RKO (cell line): Measurements from ENCODE around the gene RPL7A.
"Not testable (repeated sequence)": the region's sequence is repeated elsewhere in the genome, so short reads cannot be mapped to it uniquely, and the experiment has no call there.

Experiments
- DNase-seq: peaks from one replicate; pipeline ENCODE4 v3.0.0-alpha.2; 2016; ENCODE audit warnings: low spot score

RPL7A gene

GRCh38 chr9:133389562-133389961 lies 41.5 kb downstream of the RPL7A start:
- no peak for DNase-seq

- no peak for DNase-seq
These were observed 42.7 kb downstream of the RPL7A start for GRCh38 chr9:133390713-133391112.

- DNase-seq = not testable (repeated sequence)
These were observed 43.4 kb downstream of the RPL7A start for GRCh38 chr9:133391449-133391848.

- DNase-seq = not testable (repeated sequence)
These were observed 44.3 kb downstream of the RPL7A start for GRCh38 chr9:133392308-133392707.

GRCh38 chr9:133393399-133393798 lies 45.4 kb downstream of the RPL7A start:
- DNase-seq = no peak

GRCh38 chr9:133394687-133395271 lies 46.8 kb downstream of the RPL7A start:
- no peak for DNase-seq

- no peak for DNase-seq
These were observed 48.9 kb downstream of the RPL7A start for GRCh38 chr9:133396952-133397351.

- no peak for DNase-seq
These were observed 49.4 kb downstream of the RPL7A start for GRCh38 chr9:133397370-133397769.

- no peak for DNase-seq
These were observed 49.9 kb downstream of the RPL7A start for GRCh38 chr9:133397895-133398294.

GRCh38 chr9:133400292-133400691 lies 52.3 kb downstream of the RPL7A start:
- DNase-seq = no peak
